Cardiac muscle cell (in vitro differentiated cells and primary cell): ENCODE results near the gene THOC6. TPM values are rescaled to one million over a fixed set of nuclear protein-coding genes. Genes with fewer than 3 reads are reported as not detected.

Source experiments
- DNase-seq, 2 donors: peaks; one replicate each; pipeline versions ENCODE4 v3.0.0 to v3.0.0-alpha.2; 2010 to 2017; ENCODE audit warnings: low read depth in 1 of 2, low spot score in 1 of 2
- H3K27ac ChIP-seq: fragments of 200-600 bp; sonication (generic); 2 replicates; pipeline ENCODE4 v1.5.1; 2016
- H3K27me3 ChIP-seq: fragments of 200-600 bp; sonication (generic); 2 replicates; pipeline ENCODE4 v1.6.0; 2016; ENCODE audit warnings: control low read depth
- H3K36me3 ChIP-seq: fragments of 200-600 bp; sonication (generic); 2 replicates; pipeline ENCODE4 v1.5.1; 2016; ENCODE audit warnings: control low read depth
- H3K4me1 ChIP-seq: fragments of 200-600 bp; sonication (generic); 2 replicates; pipeline ENCODE4 v1.8.1; 2017; ENCODE audit warnings: low read depth, mild to moderate bottlenecking, mixed run types
- H3K4me3 ChIP-seq: fragments of 200-600 bp; sonication (generic); 2 replicates; pipeline ENCODE4 v1.5.1; 2016; ENCODE audit warnings: mild to moderate bottlenecking
- H3K9me3 ChIP-seq: fragments of 200-600 bp; sonication (generic); 2 replicates; pipeline ENCODE4 v1.5.1; 2017; ENCODE audit warnings: low read depth, mild to moderate bottlenecking, control low read depth
- CTCF ChIP-seq: IDR thresholded peaks from 2 replicates; pipeline ENCODE4 v1.5.1; 2012; ENCODE audit warnings: low read depth, mild to moderate bottlenecking, low read length
- polyA plus RNA-seq: library from polyadenylated mRNA; unstranded; fragments of >200 nt; fragmentation: Nextera tagmentation; extraction: Ambion mirVana; gene quantifications from 2 replicates; pipeline ENCODE4 v1.2.1, GENCODE V29; 2016
- total RNA-seq: library from RNA; depleted of rRNA; stranded (reverse); fragments of >200 nt; gene quantifications from 2 replicates; pipeline ENCODE4 v1.2.3, GENCODE V29; 2016

Gene THOC6
- total and polyA plus RNA-seq, 2 experiments from 2014 or later, result 36.9 to 61.3 TPM

- H3K27me3 ChIP-seq, result no peaks in the 10 kb centered on the region
- DNase-seq, result no peak
- H3K36me3 ChIP-seq, result peaks cover 13% of the 10 kb centered on the region
- no peaks in the 10 kb centered on the region for H3K9me3 ChIP-seq
- no peak overlapping the region for H3K4me3 ChIP-seq
- peaks cover 19% of the 10 kb centered on the region for H3K4me1 ChIP-seq
- H3K27ac ChIP-seq, result no peak overlapping the region
- TF ChIP-seq CTCF, result no peak
Observed at GRCh38 chr16:3026609-3027488, 3.0 kb downstream of the THOC6 start.

GRCh38 chr16:3027489-3027795 lies 3.6 kb downstream of the THOC6 start:
- Histone ChIP-seq H3K36me3 (peaks cover 13% of the 10 kb centered on the region), H3K4me1 (peaks cover 13% of the 10 kb centered on the region), H3K4me3 (no peak overlapping the region)

GRCh38 chr16:3027983-3028715 lies 4.3 kb downstream of the THOC6 start:
- Histone ChIP-seq H3K4me3 (no peak overlapping the region), H3K27me3 (peaks cover 9% of the 10 kb centered on the region), H3K4me1 (peaks cover 6% of the 10 kb centered on the region), H3K36me3 (peaks cover 13% of the 10 kb centered on the region), H3K27ac (no peak overlapping the region), H3K9me3 (no peaks in the 10 kb centered on the region)
- DNase-seq, result peak; percentile 79 to 94
- peak; percentile 63 for TF ChIP-seq CTCF

More at GRCh38 chr16:3027489-3027795, 3.6 kb downstream of the THOC6 start:
- Histone ChIP-seq H3K27ac (no peak overlapping the region), H3K27me3 (peaks cover 3% of the 10 kb centered on the region), H3K9me3 (no peaks in the 10 kb centered on the region)
- no peak for DNase-seq
- no peak for TF ChIP-seq CTCF

GRCh38 chr16:3028716-3029319 lies 5.0 kb downstream of the THOC6 start:
- H3K27ac ChIP-seq, result no peak overlapping the region
- TF ChIP-seq CTCF, result no peak
- DNase-seq, result no peak
- H3K9me3 ChIP-seq, result no peaks in the 10 kb centered on the region
- peaks cover 16% of the 10 kb centered on the region for H3K27me3 ChIP-seq
- H3K4me1 ChIP-seq, result peaks cover 3% of the 10 kb centered on the region
- H3K36me3 ChIP-seq, result peaks cover 13% of the 10 kb centered on the region
- H3K4me3 ChIP-seq, result no peak overlapping the region

GRCh38 chr16:3029491-3030221 lies 5.8 kb downstream of the THOC6 start:
- no peaks in the 10 kb centered on the region for H3K9me3 ChIP-seq
- H3K27ac ChIP-seq, result no peak overlapping the region
- peaks cover 3% of the 10 kb centered on the region for H3K4me1 ChIP-seq
- H3K4me3 ChIP-seq, result no peak overlapping the region
- H3K36me3 ChIP-seq, result peaks cover 13% of the 10 kb centered on the region
- peak in 1 of 2 donors; percentile 46 for DNase-seq
- no peak for TF ChIP-seq CTCF
- H3K27me3 ChIP-seq, result peaks cover 24% of the 10 kb centered on the region
